Measurements from ENCODE around the gene SLC27A2.

The SLC27A2 gene

DNA sequence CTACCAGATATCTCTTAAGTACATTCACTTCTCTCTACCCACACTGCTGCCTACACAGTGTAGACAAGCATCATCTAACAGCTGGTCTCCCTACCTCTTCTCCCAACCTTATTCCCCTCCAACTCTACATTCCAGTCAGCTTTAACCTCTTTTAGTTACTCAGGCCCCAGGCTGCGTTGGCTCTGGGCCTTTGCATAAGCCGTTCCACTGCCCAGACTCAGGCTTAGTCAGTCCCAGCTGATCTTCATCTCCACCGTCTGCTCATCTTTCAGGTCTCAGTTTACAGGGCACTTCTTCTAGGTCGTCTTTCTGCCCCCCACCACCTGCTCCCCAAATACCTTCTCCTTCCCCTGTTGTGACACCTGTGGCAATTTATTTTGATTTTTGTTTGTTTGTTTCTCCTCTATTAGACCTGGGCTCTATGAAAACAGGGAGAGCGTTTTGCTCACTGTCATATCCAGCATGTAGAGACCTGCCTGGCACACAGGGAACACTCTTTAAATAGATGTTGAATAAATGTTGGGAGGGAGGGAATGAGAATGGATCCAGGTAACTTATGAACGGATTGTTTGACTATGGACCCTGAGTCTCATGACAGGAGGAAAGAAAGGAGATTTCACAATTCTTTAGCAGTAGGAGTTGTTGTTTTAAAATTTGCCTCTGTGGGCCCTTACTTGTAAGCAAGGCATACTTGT is 11.1 kb downstream of the SLC27A2 start:
- no peak for DNase-seq

DNA sequence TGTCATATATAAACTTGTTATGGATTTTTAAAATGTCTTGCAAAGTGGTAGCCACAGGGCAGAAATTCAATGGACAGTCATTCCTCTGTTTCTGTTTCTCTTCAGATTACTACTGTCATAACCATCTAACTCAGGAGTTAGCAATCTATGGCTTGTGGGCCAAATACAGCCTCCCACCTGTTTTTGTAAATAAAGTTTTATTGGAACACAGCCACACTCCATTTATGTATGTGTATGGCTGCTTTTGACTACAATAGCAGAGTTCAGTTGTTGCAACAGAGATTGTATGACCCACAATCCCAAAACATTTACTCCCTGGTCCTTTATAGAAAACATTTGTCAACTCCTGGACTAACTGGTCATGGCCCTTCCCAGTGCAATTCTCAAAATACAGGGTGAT is 20.0 kb downstream of the SLC27A2 start:
- DNase-seq: no peak

DNA sequence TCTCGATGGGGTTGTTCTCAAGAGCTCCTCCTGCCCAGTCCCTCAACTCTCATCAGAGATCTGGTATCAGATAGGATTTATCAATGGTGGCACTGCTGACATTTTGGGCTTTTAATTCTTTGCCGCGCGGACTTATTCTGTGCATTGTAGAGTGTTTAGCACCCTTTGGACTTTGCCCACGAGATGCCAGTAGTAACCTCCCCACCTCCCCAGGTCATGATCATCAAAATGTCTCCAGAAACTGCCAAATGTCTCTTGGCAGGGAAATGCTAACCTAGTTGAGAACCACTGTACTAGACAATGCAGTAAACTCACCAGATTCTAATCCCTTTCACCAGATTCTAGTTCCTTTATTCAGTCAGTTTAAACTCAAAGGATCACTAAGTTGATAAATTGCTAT is 24.0 kb downstream of the SLC27A2 start:
- no peak for DNase-seq

DNA sequence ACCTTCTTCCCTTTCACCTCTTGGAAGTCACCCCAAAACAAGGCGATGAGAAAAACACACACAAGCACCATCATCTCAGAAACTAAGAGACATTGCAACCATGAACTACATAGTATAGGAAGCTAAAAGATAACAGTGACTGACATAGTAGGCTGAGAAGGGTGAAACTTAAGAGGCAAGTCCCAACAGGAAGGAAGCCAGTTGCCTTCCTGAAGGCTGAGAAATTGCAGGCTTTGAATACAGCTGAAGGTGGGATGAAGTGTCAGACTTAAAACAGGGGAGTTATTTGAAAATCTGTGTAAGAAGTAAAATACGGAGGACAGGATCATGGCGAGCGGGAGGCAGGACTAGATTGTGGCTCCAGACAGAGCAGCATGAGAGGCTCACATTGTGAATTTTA is 27.8 kb downstream of the SLC27A2 start:
- DNase-seq: no peak

DNA sequence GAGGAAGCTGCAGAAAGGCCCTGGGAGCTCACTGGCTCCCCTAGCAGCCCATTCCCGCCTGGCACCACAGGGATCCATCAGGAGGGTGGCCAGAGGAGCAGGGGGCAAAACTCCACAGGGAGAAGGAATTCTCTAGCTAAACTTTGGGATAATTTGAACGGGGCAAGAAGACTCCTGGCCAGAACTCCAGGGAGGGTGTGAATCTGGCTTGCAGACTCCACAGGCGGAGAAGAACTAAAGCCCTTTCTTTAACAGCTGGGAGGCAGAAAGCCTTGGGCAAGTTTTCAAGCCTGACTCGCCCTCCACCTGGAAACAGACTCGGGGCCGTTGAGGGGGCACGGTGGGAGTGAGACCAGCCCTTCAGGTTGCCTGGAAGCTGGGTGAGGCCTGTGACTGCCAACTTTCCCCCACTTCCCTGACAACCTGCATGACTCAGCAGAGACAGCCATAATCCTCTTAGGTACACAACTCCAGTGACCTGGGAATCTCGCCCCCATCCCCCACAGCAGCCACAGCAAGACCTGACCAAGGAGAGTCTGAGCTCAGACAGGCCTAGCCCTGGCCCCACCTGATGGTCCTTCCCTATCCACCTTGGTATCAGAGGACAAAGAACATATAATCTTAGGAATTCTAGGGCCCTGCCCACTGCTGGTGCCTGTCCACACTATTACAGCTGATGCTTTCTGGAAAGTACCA is 28.6 kb downstream of the SLC27A2 start:
- no peak for DNase-seq

DNA sequence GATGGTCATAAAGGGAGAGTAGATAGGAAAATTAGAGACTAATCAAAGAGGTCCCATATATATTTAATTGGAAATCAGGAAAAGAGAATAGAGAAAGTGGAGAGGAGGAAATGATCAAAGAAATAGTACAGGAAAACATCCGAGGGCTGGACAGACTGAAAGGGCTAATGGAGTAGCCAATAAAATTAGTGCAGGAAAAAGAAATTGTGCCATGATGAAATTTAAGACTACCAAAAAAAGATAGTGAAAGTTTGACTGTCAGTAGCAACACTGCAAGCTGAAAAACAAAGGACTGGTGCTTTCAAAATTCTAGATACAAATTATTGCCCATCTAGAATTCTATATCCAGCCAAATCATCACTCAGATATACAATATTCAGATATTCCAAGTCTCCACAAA is 36.3 kb downstream of the SLC27A2 start:
- no peak for DNase-seq

DNA sequence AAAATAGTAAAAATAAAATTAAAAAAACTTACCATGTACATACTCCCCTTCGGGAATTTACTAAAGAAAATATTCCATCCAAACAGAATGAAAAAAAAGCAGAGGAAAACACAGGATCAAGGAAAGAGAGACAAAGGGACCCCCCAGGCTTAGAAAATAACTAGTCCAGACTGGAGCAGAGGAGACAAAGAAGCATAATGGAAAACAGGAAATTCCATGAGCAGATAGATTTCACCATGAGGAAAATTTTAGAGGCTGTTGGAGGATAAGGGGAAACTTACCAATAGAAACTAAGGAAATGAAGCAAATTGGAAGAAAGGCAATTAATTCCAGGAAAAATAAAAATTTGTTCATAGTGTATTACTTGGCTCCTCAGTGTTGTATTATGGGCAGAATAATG is 36.7 kb downstream of the SLC27A2 start:
- no peak for DNase-seq

DNA sequence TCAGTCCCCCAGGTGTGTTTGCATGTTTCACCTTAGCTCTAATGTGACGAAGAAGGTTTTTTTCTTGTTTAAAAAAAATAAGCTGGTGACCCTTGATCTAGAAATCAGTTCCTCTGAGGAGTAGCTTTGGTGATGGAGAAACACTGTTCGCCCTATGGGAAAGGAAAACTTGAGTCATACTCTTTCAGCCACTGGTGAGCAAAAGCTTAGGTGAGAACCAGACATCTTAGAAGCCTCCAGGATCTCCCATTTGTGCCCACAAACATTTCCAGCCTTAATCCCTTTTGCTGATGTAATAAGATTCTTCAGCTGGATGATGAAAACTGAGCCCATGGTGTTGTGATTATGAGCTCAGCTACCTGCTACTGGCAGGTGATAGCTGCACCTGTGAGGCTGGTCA is 37.8 kb downstream of the SLC27A2 start:
- DNase-seq: no peak

DNA sequence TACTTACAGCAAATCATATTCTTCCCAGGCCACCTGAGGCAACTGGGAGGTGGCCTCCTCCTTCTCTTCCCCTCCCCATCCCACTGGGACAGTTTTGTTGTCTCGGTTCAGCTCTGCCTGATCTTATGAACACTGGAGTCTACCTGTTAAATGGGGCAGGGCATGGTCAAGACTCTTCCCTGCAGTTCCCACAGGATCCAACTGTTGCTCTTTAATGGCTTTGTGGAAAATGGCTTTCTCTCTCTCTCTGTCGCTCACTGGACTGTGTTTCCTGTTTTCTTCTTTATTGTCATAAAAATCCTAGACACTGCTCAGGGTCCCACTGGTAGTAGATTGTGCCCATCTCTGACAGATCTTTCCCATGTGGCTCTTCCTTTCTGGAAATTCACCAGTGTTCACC is 40.2 kb downstream of the SLC27A2 start:
- DNase-seq: no peak

DNA sequence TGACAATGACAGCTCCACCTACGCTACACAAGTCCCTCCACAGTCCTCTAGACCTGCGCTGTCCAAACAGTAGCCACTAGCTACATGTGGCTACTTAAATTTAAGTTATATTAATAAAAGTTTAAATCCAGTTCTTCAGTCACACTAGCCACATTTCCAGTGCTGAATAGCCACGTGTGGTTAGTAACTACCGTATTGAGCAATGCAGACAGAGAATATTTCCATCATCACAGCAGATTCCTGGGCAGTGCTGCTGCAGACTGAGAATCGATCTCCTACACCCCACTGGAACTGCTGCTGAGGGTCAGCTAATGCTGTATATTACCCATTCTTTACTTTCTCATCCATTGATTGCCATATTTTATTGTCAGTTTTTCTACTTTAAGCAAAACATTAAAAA is 42.6 kb downstream of the SLC27A2 start:
- DNase-seq: no peak

DNA sequence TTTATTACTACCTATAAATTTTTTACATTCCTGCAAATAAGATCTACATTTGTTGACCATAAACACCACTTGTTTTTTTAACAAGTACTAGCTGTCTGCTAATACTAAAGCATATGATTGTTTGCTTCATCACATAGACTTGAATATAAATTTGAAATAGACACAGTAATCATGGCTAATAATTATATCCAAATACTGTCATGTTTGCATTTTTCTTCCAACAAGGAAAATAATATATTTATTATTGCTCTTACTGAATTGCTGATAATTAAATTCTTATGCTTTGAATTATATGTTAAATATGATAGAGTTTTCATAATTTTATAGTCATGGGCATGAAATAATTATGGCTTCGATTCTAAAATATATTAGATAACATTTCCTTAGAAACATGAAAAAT is 43.1 kb downstream of the SLC27A2 start:
- no peak for DNase-seq

DNA sequence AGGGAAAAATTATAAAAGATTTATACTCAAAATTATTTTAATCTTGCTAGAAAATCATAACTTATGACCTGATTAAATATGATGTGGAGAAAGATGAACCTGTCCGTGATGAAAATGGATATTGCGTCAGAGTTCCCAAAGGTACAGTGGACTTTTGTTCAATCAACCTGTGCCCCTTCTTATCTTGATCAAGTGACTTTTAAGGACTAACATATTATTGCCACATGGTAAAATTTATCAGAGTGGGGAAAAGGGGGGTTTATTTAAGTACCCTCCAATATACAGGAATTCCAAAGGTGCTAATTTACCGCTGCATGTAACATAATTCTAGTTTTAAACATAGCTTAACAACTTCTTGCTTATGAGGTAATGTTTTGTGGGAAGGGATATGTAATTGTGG is 43.9 kb downstream of the SLC27A2 start:
- DNase-seq: no peak

DNA sequence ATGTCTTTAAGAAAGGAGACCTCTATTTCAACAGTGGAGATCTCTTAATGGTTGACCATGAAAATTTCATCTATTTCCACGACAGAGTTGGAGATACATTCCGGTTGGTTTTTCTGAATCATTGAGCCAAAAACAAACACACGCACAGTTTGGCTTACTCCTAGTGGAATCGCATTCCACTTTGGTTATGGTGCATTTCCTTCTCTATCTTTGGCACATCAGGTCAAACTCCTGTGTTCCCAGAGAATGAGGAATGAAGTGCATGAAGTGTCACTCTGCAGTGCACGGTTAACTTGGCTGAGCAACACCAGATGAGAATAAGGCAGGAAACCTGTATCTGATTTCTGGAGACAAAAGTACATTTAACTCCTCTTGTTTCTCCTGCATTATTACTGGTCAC is 45.1 kb downstream of the SLC27A2 start:
- DNase-seq: no peak

DNA sequence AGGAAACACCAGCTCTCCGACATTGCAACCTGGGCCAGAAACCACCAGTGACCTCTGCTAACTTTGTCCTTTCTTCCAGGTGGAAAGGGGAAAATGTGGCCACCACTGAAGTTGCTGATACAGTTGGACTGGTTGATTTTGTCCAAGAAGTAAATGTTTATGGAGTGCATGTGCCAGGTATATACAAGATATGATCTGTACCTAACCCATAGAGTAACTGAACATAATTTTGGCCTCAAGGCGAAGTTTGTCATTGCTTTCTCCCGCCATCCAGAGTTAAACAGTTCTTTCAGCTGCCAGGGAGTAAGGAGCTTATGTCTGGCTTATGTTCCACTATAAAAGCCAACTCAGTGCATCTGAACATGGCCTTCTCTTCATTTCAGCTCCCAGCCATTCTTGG is 46.9 kb downstream of the SLC27A2 start:
- no peak for DNase-seq

DNA sequence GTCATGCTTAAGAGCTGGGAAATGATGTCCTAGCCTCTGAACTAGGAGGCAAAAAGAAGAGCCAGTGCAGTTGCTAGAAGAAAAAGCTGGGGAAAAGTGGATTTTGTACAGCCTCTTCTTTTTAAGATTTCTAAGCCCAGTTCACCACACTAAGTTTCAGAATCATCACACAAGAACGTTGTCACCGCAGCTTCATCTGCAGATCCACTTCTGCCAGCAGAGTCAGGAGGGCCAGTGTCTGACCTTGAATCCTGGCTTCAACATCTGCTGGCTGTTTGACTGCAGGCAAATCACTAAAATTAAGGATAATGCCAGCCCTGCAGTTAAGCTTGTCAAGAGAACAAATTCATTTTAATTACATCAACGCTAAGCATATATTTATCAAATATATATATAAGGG is 47.3 kb downstream of the SLC27A2 start:
- no peak for DNase-seq

DNA sequence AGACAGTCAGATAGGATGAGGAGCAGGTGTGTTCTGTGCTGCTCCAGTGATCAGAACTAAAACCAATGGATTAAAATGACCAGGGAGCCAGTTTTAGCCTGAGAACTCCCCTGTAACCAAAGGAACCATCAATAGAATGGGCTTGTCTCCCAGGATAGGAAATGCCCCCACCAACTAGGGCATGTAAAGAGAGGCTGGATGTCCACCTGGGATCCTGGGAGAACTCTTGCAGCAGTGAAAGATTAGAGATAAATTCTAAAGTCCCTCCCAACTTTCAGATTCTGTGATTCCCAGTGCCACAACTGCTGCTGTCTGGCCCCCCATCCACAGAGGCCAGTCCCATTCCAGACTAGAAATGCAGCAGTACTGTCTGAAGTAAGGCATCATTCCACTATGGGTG is 49.8 kb downstream of the SLC27A2 start:
- no peak for DNase-seq

DNA sequence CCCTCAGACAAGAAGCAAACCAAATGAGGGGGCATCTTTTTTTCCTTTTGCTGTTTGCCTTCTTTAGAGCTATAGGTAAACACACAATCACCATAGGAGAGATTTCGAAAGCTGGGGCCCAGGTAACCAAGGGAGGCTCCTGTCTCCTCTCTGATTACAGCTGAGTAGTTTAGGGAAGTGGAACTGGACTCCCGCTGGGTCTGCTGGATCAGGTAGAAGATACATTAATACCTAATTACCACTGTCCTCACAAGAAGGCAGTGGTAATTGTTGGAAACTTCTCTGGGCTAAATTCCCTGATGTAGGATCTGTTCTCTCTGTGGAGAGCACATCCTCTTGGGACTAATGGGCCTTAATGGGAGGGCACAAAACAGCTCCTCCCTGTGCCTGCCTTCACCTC is 50.8 kb downstream of the SLC27A2 start:
- no peak for DNase-seq

DNA sequence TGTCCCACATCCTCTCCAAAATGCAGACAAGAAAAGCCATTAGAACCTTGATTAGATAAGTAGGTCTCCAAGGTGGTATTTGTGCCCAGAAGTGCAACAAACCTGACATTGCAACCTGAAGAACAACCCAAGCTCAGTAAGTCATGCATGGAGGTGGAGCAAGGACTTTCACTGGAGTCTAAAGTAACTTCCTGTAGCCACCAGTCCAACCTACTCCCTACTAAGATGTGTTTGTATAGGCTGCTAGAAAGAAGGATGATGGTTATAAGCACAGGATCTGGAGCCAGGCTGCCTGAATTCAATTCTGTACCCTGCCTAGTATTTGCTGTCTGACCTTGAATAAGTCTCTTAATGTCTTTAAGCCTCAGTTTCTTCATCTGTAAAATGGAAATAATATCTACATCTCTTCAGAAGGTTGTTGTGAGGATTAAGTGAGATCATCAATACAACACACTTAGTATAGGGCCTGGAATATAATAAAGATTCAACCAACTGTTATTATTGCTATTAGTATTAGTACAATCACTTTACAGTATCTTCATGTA is 51.3 kb downstream of the SLC27A2 start:
- DNase-seq: no peak

DNA sequence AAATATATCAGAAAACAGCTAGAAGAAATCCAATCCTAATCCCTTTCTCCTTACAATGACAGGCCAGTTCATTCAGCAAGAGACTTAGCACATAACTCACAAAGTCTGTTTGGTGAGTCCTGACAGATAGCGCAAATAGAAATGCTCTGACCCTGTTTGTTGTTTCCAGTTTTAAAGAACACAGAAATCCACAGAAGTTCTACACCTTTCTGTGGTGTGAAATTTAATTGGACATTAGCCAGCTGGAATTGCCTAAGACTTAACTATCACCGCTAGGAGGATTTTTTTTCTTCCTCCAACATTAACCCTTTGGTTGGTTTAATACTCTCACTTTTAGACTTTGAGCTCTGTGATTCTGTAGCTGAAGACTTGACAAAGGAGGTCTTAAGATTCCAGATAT is 52.8 kb downstream of the SLC27A2 start:
- no peak for DNase-seq

DNA sequence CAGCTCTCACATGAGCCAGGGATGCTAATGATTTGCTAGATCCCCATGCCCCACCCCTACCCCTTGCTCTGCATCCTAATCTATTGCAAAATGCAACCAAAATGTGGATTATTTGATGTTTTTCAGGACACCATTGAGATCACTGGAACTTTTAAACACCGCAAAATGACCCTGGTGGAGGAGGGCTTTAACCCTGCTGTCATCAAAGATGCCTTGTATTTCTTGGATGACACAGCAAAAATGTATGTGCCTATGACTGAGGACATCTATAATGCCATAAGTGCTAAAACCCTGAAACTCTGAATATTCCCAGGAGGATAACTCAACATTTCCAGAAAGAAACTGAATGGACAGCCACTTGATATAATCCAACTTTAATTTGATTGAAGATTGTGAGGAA is 53.8 kb downstream of the SLC27A2 start:
- no peak for DNase-seq

DNA sequence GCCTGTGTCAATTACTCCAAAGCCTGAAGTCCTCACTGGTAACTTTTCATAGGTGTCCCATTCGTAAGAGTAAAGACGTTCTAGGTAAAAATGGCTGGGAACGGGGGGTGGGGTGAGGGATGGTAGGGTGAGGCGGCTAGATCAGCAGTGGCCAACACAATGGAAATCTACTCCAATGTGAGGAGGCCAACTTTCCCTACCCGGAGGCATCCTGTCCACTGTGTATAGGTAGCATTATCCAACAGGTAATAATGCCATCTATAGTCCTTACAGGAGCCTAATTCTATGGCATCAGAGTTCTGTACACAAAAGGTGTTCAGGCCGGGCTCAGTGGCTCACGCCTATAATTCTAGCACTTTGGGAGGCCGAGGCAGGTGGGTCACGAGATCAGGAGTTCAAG is 54.4 kb downstream of the SLC27A2 start:
- DNase-seq: no peak

DNA sequence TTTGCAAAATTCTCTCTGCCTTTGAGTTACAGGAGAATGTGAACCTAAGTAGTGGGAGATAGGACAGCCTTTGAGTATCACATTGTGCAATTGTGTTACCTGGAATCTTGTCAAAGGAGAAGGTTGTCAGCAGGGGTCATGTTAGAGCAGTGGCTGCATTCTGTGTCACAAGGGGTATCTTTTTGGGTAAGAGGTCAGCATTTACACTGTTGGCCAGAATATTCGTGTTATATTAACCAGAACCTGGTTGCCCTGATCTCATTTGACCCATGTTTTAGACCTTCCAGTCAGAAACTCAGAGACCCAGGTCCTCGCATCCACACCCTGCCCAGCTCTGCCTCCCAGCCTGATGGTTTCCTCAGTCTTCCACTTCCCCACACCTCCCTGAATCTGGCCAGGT is 56.3 kb downstream of the SLC27A2 start:
- no peak for DNase-seq

DNA sequence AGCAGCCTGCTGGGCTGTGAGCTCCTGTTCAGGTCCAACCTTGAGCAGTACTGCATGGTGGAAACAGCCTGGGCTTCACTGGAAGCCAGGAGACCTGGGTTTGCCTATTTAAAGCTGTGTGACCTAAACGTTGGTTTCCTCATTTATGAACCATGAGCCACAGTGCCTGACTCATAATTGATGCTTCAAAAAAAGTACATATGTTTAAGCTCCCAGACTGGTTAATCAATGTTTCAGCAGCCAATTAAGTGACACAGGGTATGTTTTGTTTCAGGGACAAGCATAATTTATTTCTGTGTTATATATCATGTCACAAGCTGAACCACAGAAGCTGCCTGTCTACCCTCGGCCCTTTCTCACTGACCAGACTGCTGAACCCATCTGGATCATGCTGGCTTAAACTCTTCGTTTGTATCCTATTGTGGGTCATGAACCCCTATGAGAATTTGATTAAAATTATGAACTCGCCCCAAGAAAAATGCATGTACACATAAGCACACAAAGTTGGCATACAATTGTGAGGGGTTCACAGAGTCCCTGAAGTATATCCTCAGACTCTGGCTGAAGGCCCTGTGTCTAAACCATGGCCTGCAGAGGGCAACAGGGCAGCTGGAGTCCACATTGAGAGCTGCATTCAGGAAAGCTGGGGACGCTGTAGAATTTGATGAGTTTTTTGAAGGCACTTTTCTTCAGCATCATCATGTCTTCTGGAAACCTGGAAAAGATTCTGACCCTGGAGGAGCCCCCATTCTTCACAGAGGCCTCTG is 59.9 kb downstream of the SLC27A2 start:
- no peak for DNase-seq

DNA sequence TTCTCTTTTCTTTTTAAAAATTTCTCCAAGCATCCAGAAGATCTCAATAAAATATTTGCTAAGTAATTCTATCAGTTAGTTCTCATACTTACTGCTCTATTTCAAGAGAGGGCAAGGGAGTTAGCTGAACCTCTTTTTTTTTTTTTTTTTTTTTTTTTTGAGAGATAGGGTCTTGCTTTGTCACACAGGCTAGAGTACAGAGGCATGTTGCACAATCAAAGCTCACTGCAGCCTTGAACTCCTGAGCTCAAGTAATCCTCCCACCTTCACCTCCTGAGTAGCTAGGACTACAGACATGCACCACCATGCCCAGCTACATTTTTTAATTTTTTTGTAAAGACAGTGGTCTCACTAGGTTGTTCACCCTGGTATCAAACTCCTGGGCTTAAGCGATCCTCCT is 62.2 kb downstream of the SLC27A2 start:
- DNase-seq: no peak
